ENCODE measurements around the gene NCAPD2. TPM values are rescaled to one million over a fixed set of nuclear protein-coding genes. Genes with fewer than 3 reads are reported as not detected.

NCAPD2 gene
- total RNA-seq, 1 donor from 2014 or later: 99.1 TPM

DNA sequence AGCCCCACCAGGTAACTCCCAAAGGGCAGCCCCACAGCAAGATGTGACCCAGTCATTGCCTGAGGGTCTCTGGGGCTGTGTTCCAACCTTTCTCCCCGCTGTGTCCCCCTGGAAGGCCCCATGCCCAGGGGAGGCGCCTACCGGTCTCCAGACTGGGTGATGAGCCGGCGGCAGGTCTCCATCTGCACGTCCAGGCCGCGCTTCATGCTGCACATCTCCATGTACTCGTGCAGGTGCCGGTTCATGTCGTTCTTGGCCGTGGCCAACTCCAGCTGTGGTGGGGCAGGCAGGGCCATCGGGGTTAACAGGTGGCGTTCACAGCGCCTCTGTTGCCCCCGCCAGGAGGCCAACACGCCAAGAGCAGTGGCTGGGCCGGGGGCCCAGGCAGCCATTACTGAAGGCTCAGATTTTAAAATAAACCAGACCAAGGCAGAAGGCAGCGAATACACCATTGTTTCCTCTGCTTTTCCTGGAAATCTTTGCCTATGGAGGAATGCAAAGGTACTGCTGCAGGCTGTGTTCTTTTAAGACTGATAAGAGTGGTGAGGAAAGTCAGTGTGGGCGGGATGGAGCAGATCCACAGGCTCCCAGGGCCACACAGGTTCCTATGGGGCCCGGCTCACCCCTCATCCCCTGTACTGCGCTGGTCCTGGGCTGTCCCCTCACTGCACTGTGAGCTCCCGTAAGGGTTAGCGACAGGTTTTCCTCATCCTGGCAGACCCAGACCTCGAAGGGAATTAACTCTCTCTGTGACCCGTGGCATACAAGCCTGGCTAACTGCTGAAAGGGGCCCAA lies 47.7 kb downstream of the NCAPD2 start:
- TF ChIP-seq, protein P1, sequence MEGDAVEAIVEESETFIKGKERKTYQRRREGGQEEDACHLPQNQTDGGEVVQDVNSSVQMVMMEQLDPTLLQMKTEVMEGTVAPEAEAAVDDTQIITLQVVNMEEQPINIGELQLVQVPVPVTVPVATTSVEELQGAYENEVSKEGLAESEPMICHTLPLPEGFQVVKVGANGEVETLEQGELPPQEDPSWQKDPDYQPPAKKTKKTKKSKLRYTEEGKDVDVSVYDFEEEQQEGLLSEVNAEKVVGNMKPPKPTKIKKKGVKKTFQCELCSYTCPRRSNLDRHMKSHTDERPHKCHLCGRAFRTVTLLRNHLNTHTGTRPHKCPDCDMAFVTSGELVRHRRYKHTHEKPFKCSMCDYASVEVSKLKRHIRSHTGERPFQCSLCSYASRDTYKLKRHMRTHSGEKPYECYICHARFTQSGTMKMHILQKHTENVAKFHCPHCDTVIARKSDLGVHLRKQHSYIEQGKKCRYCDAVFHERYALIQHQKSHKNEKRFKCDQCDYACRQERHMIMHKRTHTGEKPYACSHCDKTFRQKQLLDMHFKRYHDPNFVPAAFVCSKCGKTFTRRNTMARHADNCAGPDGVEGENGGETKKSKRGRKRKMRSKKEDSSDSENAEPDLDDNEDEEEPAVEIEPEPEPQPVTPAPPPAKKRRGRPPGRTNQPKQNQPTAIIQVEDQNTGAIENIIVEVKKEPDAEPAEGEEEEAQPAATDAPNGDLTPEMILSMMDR (IDR thresholded peaks at IDR 0.05; ENCODE audit: unreplicated experiment): no peak
- Mint-ChIP-seq H3K27me3 (no peaks in the 10 kb centered on the region), H3K36me3 (ENCODE audit: insufficient read depth) (peaks cover 23% of the 10 kb centered on the region), H3K9me3 (ENCODE audit: low read depth) (no peaks in the 10 kb centered on the region), H3K4me1 (ENCODE audit: low read depth) (peaks cover 8% of the 10 kb centered on the region), H3K4me3 (ENCODE audit: low read depth) (no peak overlapping the region), H3K27ac (peak overlapping the region; percentile 49)
- no peak for DNase-seq (ENCODE audit: low spot score, unreplicated experiment)

DNA sequence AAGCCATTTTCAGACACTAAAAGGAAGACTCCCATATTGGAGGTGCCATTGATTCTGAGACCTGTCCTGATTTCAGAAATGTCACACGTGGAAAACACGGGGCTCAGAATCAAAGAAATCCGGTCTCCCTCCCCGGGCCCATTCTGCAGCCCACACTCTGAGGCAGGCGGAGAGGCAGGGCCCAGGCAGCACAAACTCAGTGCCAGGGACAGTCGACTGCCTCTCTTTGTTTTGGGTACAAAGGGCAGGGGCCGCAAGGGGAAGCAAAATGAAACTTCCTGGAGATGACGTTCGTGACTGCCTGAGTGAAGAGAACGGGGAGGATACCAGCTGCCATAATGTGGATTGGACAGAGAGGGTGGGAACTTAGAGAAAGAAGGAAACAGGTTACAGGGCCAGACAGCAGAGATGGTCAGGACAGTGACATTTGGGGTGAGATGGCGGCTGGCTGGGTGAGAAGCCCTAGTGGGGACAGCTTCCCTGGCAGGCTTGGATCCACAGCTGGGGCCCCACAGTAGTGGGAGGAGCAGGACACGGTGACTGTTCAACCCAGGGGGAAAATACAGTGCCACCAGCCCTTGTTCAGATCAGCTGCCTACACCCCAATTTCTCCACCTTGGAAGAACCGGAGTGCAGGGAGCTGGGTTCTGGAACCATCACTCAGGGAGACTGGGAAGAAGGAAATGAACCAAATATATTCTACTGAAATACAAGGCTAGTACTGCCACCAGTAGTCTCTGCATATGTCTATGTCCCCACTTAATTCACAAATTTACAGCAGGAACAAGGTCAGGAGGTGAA lies 48.5 kb downstream of the NCAPD2 start:
- Mint-ChIP-seq H3K9me3 (ENCODE audit: low read depth) (no peaks in the 10 kb centered on the region), H3K4me3 (ENCODE audit: low read depth) (no peak overlapping the region), H3K4me1 (ENCODE audit: low read depth) (peaks cover 8% of the 10 kb centered on the region), H3K36me3 (ENCODE audit: insufficient read depth) (peaks cover 22% of the 10 kb centered on the region), H3K27me3 (no peaks in the 10 kb centered on the region), H3K27ac (no peak overlapping the region)
- DNase-seq (ENCODE audit: low spot score, unreplicated experiment): no peak
- TF ChIP-seq, protein P1 (IDR thresholded peaks at IDR 0.05; ENCODE audit: unreplicated experiment): no peak

DNA sequence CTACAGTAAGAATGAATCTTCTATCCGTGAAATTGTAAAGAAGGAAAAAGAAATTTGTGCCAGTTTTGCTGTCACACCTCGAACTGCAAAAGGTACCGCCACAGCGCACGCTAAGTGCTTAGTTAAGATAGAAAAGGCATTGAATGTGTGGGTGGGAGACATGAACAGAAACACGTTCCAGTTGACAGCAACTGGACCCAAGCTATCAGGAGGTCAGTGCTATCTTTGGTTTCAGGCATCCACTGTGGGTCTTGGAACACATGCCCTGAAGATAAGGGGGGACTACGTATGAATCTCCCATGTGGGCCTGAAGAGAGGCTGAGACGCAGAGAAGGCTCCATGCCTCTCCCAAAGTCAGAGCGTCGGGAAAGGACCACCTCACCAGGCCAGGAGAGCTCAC lies 52.1 kb downstream of the NCAPD2 start:
- Mint-ChIP-seq H3K4me3 (ENCODE audit: low read depth) (no peak overlapping the region), H3K9me3 (ENCODE audit: low read depth) (no peaks in the 10 kb centered on the region), H3K4me1 (ENCODE audit: low read depth) (no peaks in the 10 kb centered on the region), H3K27me3 (no peaks in the 10 kb centered on the region), H3K27ac (no peak overlapping the region), H3K36me3 (ENCODE audit: insufficient read depth) (peaks cover 12% of the 10 kb centered on the region)
- DNase-seq (ENCODE audit: low spot score, unreplicated experiment): no peak
- TF ChIP-seq, protein P1 (IDR thresholded peaks at IDR 0.05; ENCODE audit: unreplicated experiment): no peak

DNA sequence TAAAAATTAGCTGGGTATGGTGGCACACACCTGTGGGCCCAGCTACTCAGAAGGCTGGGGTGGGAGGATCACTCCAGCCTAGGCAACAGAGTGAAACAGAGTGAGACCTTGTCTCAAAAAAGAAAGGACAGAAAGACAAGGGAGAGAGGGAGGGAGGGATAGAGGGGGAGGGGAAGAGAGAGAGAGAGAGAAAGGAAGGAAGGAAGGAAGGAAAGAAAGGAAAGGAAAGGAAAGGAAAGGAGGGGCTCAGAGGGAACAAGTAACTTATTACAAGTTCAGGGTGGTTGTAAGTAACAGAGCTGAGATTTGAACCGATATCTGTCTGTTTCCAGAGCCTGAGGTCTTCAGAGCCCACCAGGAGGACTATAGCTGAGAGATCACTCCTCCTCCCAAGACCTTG lies 53.7 kb downstream of the NCAPD2 start:
- Mint-ChIP-seq H3K27me3 (no peaks in the 10 kb centered on the region), H3K9me3 (ENCODE audit: low read depth) (no peaks in the 10 kb centered on the region), H3K4me3 (ENCODE audit: low read depth) (no peak overlapping the region), H3K36me3 (ENCODE audit: insufficient read depth) (peaks cover 12% of the 10 kb centered on the region), H3K4me1 (ENCODE audit: low read depth) (no peaks in the 10 kb centered on the region), H3K27ac (no peak overlapping the region)
- no peak for DNase-seq (ENCODE audit: low spot score, unreplicated experiment)
- TF ChIP-seq, protein P1 (IDR thresholded peaks at IDR 0.05; ENCODE audit: unreplicated experiment): no peak

DNA sequence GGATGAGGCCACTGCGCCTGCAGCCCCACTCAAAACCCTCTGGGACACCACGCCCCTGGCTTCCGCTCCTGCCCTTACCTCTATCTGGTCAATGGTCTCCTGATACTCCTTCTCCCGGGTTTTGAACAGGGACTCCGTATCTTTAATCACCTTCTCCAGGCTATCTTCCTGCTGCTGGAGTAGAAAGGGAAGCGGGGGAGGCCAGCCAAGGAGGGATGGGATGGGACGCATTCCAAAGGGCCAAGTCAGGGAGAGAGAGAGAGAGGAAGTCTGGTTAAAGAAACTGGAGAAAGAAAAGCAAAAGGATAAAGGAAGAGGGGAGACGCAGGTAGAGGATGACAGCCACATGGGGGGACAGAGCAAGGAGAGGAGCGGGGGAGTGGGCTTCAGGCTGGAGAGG lies 54.1 kb downstream of the NCAPD2 start:
- H3K4me1 Mint-ChIP-seq (ENCODE audit: low read depth): no peaks in the 10 kb centered on the region
- no peak overlapping the region for H3K4me3 Mint-ChIP-seq (ENCODE audit: low read depth)
- H3K27ac Mint-ChIP-seq: no peak overlapping the region
- no peaks in the 10 kb centered on the region for H3K9me3 Mint-ChIP-seq (ENCODE audit: low read depth)
- no peak for DNase-seq (ENCODE audit: low spot score, unreplicated experiment)
- H3K27me3 Mint-ChIP-seq: no peaks in the 10 kb centered on the region
- peaks cover 11% of the 10 kb centered on the region for H3K36me3 Mint-ChIP-seq (ENCODE audit: insufficient read depth)
- TF ChIP-seq, protein P1 (IDR thresholded peaks at IDR 0.05; ENCODE audit: unreplicated experiment): no peak
